Embryonic facial prominence (tissue), 1 donor: ENCODE measurements around the gene MTHFD1L.
"Not testable (repeated sequence)": the region's sequence is repeated elsewhere in the genome, so short reads cannot be mapped to it uniquely, and the experiment has no call there.

Source experiments
- DNase-seq: peaks from one replicate; pipeline ENCODE4 v3.0.0-alpha.2; 2016; ENCODE audit errors: extremely low spot score

Gene MTHFD1L

DNA sequence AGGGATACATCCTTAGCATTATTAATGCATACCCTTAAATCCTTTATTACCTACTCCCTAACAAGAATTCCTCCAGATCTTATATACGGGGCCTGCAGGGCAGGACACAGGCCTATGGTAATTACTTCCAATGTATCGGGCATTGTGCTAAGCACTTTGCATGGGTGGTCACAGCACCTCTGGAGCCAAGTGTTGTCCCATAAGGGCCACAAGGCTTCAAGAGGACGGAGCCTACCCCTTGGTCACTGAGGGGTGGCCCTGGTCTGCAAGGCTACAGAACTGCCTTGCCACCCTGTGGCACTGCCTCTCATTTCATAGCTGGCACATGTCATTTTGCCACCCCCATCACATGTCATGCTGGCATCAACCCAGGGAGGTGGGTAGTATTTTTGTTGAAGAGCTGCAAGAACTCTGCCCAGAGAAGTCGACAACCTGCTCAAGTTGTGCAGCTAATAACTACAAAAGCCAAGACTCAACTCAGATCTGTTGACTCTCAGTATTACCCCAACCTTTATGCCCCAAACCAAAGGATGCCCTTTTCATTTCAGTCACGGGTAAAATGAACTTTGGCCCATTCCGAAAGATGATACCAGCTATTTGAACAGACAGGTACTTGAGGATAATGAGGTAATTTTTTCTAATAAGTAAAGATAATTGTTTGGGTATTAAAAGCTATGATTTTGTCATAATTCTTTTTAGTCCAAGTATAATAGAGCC is 230.2 kb downstream of the MTHFD1L start:
- DNase-seq = no peak

DNA sequence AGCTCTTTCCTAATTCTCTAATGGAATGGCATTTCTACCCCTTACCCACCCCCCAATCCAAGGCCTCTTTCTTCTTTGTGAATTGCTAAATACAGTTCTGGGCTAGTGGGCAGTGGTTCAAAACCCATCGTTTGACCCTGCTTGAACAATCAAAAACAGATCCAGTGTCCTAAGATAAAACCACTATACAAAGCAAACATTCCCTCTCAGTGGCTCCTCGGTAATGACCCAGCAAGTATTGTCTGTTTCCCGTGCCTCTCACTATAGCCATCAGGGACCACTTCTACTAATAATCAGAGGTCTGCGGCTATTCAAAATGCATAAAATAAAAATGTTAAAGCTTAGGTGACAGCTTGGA is 230.7 kb downstream of the MTHFD1L start:
- DNase-seq = no peak

DNA sequence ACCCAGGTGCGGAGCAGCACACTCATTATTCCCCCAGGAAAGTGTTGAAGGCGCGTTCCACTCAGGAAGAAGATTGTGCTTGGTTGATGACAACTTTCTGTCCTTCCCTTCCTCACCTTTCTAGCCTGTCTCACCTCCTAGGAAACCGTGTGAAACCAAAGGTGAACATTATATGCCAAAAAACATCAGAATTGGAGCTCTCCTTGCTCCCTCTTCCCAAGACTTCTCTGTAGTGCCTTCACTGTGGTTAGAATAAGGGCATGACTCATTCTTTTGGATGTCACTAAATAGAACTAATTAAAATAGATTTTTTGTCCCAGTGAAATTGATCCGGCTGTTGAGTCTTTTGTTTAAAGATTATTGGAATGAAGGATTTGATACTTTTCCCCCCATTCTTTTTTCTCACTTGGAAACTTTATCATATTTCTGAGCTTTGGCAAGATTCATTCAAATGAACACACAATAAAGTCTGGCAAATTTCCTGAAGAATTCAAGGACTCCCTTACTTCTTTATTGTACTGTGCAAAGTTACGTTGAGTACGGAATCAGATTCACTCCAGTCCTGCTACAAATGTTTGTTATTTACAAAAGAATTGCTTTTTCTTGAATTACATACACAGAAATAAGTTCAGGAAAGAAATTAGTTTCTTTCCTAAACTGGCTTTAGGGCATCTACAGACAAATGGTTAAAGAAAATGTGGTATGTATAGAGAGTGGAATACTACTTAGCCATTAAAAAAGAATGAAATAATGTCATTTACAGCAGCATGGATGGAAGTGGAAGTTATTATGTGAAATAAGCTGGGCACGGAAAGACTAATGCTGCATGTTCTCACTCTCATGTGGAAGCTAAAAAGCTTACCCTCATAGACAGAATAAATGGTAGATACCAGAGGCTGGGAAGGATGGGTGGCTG is 231.4 kb downstream of the MTHFD1L start:
- no peak for DNase-seq

DNA sequence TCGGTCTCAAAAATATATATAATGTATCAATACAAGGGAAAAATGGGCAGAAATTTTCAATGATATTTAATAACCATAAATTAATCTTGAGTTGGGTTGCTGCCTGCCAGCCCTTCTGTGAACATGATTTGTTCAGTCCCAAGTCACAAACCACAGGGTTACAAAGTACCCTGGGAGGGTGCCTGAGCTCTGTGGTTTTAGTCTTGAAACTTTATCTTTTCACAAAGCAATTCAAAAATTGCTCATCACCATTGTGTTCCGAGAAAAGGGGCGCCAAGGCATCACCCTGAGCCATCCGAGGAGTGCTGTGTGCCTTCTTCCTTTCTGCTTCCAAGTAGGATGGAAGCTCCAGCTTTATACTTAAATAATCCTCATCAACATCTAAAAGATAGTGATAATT is 232.7 kb downstream of the MTHFD1L start:
- no peak for DNase-seq

DNA sequence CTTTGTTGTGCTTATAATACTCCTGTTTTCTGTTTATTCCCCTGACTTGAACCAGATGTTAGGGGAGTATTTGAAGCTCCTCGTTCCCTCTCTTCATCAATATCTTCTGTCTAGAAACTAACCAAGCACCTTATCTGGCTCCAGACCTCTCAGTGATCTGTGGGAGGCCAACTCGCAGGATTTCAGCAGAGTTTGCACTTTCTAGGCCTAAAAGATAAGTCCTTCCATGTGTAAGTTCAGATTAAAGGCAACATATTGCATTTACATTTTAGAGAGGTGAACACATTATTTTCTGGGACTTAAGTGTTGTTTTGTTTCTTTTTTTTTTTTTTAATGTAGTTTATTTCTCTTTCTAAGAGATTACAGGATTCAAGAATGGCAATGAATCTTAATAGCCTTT is 234.8 kb downstream of the MTHFD1L start:
- DNase-seq = no peak

DNA sequence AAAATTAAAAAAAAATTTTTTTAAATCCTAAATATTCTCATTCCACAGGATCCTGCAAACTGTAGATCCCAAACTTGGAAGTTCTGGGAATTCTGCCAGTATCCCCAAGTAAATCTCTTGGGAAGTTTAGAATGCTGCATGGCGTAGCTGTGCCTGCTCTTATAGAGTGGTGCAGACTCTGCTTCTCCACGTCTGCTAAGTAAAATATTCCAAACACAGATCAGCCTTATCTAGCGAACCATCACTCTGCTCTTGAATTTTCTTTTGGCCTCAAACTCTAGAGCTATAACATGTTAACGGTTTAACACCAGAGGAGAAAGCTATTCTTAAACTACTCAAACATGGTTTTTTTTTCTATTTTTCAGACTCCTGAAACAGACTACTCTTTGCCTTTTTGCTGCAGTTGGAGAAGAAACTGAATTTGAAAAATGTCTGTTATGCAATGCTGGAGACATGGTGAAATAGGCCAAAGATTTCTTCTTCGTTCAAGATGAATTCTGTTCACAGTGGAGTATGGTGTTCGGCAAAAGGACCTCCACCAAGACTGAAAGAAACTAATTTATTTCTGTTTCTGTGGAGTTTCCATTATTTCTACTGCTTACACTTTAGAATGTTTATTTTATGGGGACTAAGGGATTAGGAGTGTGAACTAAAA is 235.8 kb downstream of the MTHFD1L start:
- no peak for DNase-seq

DNA sequence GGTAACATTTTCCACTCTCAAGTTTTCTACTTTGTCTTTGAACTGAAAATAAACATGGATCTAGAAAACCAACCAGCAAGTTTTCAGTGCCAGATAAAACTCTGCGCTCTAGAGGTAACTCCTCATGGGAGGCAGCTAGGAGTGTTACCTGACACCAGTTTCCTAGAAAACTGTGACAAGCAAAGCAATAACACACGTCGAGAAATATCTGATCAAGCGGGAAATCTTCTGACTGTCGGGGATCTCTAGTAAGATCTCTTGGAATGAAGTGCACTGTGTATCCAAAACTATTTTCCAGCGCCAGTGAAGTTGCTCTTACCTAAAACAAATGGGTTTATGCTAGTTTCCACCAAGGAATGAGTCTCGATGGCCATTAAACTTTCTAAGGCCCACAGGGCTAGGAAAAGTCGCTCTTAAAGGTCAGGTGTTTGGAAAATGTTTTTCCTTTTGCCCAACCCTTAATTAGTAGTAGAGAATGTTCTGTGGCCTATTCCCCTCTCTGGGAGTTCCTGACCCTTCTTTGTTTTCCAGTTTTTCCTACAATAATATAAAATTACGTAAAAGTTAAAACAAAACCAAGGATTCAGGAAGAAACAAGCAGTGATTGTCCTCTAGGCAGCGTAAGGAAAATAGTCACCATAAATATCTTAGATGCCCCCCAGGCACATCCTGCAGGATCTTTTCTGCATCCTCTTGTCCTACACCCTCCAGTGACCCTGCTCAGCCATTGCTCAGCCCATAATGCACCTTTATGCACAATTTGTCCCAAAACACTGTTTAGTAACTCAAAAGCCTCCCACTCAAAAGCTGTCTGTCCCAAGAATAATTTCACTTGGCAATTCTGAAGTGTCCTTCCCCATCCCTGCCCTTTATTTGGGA is 236.6 kb downstream of the MTHFD1L start:
- no peak for DNase-seq

DNA sequence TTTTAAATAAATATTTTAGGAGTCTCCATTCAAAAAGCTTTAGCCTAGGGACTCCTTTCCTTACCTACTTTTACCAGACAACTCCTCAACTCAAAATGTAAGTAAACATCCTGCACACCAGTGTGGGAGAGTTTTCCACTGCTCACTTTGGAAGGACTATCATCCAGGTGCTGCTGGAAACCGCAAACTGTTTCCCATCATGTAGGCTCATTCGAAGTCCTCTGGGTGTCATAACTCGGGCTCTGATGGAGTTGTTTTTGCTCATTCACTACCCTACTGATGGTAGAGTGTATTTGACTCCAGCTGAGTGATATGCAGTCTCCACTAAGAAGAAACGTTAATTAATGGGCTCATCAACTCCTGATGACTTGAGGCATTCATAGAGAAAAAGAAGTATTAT is 237.8 kb downstream of the MTHFD1L start:
- no peak for DNase-seq

DNA sequence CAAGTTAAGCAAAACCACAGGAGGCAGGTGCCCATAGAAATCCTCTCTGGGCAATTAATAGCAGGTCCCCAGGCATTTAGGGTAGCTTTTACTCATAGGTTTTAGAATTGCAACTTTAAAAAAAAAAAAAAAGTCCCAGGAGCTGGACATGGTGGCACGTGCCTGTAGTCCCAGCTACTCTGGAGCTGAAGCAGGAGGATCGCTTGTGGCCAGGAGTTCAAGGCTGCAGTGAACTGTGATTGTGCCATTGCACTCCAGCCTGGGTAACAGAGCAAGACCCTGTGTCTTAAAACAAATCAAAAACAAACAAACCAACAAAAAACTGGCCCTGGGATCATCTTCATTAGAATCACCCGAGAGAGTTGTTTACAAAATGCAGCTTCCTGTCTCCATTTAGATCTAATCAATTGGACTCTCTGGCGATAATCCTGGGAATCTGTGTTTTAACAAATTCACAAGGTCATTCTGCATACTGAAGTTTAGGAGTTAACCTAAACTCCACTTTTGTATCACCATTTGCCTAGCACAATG is 242.5 kb downstream of the MTHFD1L start:
- DNase-seq = no peak

DNA sequence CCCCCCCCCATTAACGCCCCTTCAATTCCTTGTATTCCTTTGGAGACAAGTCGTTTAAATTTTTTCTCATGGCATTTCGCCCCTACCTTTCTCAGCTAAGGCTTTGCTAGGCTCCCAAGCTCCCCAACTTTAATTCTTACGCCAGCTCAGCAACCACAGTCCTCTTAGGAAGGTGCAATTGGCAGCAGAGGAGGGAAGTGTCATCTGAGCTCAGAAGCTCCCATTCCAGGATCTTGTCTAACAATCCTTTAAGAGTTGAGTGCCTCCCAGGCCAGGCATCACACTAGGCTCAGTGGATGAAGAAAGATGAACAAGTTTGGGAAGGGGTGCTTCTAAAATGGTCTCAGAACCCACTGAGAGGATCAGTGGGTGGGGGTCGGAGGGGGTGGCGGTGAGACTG is 243.0 kb downstream of the MTHFD1L start:
- no peak for DNase-seq

DNA sequence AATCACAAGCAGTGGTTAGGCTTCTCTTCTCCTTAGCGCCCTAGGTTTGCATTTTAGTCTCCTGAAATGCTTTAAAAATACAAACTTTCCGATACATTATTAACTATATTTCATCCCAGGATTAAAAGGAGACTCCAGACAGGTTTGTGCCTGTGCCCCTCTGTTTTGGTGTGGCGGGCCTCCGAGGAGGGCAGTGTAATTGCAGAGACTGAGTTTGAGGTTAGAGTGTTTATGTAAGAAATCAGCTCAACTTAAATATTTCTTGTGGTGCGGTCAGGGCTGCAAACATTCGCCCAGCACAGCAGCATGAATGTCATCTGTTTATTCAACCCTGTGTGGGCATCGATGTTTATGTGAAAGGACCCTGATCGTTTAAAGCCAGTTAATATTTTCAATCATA is 243.9 kb downstream of the MTHFD1L start:
- DNase-seq = no peak

DNA sequence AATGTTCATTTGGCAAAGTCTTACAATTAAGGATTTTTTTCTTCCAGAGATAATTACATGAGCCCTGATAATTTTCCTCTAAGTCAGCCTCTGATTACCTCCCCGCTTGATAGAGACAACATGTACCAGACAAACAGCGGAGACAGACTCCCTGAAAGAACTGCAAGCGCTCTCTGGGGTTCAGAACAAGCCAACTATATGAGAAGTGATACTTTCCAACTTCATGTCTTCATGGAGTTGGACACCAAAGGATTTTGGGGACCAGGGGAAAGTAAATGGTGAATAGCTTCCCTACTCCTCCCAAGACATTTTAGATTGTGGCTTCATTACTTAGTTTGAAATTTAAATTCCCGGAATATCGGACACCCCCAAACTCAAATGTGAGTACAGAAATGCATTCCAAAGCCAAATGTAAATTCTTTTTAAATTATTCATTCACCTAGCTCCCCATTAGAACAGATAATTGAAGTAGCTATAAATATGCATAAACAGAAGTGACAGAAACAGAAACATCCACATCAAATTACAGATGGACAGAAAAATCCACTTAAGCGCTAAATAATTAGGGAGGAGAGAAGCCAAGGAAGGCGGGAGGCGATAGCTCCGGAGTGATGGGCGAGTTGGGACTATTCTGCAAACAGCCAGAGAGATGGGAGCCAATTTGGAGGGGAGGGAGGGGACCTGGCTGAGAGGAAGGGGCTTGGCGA is 244.5 kb downstream of the MTHFD1L start:
- no peak for DNase-seq

DNA sequence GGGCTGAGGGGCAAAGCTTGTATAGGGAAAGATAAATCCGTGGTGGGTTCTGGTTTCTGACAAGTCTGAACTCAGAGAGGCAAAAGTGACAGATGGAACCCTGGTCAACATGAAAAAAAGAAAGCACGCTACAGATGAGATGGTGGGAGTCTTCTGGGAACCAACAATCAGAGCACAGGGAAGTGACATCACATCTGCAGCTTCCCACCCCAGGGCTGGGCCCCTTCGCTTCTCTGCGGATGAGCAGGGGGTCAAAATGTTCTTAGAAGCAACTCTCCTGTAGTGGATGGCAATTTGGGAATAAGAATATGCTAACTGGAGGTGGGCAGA is 245.0 kb downstream of the MTHFD1L start:
- DNase-seq = no peak

DNA sequence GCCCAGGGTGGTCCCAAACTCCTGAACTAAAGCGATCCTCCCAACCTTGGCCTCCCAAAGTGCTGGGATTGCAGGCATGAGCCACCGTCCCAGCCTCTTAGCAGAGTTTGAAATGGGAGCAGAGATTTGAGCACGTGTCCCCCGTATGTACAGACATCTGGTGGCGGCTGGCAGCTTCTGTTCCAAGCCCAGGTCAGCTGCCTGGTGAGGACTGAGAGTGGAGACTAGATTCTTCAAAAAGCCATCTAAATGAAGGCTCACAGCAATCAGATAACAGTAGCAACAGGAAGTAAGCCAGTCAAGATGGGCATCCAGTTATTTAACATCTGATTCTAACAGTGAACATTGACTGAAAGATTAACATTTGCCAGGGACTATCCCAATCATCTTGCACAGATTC is 246.2 kb downstream of the MTHFD1L start:
- no peak for DNase-seq

DNA sequence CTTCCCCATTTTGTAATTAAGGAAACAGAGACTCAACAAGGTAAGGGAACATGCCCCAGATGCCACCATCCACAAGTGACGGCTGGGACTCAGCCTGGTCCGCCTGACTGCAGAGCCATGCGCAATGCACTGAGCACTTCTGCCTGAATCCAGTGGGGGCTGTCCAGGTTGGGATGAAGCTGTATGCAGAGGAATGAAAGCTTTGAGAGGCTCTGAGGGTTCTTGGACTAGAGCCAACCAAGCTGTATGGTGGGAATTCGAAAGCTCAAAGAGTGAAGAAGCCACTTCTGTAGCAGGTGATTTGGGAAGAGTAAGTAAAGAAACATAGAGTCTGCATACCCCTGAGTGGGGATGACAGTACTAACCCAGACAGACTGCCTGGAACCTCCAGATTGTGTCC is 246.6 kb downstream of the MTHFD1L start:
- DNase-seq = no peak

DNA sequence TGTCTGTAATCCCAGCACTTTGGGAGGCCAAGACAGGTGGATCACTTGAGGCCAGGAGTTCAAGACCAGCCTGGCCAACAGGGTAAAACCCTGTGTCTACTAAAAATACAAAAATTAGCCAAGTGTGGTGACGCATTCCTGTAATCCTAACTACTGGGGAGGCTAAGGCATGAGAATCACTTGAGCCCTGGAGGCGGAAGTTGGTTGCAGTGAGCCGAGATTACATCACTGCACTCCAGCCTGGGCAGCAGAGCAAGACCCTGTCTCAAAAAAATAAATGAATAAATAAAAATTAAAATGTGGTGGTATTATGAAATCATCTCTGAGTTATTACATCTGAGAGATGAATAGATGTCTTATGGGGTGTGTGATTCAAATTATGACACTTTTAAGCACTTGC is 247.4 kb downstream of the MTHFD1L start:
- not testable (repeated sequence) for DNase-seq

DNA sequence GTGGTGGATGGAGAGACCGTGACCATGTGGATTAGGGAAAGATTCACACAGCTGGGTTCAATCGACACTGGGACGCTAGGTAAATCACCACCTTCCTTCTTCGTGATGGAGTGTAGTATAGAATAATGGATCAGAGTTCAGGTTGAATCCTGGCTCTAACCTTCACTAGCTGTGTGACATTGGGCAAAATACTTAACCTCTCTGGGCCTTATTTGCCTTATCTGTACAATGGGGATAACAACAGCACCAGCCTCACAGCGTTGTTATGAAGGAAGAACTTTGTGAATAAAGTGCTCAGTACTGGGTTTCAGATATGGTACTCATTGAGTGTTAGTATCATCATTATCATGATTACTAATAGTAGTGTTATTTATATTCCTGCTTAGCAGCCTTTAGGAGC is 248.1 kb downstream of the MTHFD1L start:
- DNase-seq = no peak

DNA sequence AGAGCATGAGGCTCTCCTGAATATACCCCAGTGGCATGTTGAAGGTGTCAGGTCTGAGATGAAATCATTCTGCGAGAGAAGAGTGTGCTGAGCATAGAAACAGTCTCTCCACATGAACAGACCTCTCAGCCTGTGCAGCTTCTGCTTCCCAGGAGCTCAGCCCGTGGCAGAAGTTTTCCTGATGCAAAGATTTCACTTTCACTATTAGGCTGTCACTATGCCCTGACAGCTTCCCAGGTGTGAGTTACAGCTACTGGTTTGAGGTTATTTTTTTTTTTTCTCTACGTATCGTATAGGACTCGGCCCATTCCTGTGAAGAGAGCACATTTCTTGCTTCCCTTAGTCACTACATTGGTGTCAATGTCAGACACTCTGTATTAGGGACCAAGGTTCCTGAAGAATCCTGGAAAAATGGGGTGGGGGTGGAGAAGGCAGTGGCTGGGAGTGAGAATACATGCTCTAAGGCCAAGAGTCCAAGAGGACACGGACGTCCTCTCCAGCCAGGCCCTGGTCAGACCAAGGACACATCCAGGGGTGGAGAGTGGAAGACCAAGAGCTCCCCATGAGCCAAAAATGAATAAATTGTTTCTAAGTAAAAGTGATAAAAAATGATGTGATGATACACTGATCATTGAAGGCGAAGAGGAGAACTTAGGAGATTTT is 253.1 kb downstream of the MTHFD1L start:
- no peak for DNase-seq

DNA sequence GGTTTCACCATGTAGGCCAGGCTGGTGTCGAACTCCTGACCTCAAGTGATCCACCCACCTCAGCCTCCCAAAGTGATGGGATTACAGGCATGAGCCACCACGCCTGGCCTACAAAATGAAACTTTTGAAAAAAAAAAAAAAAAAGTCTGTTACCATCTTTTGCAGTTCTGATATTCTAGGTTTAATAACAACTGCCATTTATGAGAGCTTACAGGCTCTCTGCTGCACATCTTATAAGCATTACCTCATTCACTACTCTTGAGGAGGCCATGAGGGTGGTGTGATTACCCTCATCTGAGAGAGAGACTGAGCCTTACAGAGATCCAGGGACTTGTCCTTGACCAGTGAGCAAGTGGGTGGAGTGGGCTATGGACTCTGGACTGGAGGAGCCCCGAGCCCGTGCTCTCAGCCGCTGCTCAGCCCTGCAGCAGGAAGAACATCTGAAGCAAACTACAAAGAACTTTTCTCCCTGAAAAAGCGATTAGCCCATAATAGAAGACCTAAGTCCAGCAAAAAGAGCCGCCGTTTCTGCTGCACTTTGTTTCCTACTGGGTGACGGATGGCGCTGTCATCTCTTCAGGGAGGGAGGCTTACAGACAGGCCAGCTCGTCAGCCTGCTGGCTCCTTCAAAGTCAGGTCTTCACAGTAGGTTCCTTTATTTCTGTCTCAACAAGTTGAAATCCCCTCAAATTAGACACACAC is 254.5 kb downstream of the MTHFD1L start:
- DNase-seq = no peak

DNA sequence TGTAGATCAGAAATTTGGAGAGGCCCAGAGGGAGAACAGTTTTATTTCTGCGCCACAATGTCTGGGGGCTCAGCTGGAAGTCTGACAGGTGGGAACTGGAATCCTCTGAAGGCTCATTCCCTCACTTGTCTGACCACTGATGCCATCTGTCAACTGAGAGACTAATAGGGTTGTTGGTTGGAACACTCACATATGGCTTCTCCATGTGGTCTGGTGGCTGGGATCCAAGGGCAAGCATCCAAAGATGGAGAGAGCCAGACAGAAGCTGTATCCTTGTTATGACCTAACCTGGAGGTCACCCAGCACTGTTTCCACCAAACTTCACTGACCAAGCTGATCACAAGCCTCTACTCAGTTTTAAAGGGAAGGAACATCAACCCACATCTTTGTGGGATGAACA is 256.4 kb downstream of the MTHFD1L start:
- DNase-seq = no peak
